HG02884 (cell line): ENCODE data around the gene AGAP1.

Source experiments
- ATAC-seq: cut with Tn5 transposase; IDR thresholded peaks from one replicate; pipeline ENCODE4 v1.9.1; 2021; ENCODE audit warnings: mild to moderate bottlenecking, moderate library complexity; ENCODE audit not compliant: unreplicated experiment

Gene AGAP1

DNA sequence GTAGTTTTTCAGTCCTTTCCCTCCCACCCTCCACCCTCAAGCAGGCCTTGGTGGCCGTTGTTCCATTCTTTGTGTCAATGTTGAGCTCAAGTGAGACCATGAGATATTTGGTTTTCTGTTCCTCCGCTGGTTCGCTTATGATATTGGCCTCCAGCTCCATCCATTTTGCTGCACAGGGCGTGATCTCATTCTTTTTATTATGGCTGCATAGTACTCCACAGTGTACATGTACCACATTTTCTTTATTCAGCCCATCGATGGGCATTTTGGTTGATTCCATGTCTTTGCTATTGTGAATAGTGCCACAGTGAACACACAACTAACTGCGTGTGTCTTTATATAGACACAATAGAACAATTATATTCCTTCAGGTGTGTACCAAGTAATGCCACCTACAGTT is 14.1 kb downstream of the AGAP1 start:
- ATAC-seq: no peak

DNA sequence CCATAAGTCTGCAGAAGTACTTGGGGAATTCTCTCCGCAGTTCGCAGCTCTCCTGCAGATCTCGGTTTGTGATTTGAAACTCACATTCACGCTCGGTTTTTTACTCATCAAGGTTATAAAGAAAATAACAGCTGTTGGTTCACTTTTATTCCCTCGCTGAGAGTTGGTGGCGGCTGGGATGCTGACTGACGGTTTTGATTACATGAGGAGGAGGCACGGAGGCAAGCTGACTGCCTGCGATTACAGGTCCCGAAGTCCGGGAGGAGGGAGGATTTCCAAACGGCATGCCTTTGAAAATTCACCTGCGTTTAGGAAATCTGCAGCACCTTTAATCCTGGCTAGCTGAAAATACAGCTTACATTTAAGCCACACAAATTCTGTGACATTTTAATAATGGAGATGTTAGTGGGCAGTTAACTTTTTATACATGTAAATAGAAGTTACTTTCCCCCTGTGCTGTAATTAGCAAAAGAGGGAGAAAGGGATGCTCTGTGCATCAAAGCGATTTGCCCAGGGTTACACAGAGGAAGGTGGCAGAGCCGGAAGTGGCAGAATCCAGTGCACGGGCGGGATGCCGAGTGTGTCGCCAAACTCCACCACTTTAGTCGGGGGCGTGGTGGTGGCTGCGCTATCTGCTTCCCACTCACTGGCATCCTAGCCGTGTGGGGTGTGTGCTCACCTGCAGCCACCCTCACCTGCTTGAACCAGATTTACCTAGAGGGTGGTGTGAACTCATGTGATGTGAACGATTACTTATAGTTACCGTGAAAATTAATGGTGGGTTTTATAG is 14.7 kb downstream of the AGAP1 start:
- ATAC-seq: no peak

DNA sequence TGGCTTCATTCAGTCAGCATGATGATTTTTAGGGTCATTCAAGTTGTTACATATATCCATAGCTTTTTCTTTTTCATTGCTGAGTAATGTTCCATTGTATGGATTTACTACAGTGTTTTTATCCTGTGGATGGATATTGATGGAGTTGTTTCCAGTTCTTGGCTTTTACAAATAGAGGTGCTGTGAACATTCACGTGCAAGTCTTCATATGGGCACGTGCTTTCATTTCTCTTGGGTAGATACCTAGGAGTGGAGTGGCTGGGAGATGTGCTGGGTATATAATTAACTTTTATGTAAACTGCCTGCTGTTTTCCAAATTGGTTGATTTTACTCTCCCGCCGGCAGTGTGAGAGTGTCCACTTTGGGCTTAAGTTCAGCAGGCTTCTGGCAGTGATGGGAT is 16.5 kb downstream of the AGAP1 start:
- no peak for ATAC-seq

DNA sequence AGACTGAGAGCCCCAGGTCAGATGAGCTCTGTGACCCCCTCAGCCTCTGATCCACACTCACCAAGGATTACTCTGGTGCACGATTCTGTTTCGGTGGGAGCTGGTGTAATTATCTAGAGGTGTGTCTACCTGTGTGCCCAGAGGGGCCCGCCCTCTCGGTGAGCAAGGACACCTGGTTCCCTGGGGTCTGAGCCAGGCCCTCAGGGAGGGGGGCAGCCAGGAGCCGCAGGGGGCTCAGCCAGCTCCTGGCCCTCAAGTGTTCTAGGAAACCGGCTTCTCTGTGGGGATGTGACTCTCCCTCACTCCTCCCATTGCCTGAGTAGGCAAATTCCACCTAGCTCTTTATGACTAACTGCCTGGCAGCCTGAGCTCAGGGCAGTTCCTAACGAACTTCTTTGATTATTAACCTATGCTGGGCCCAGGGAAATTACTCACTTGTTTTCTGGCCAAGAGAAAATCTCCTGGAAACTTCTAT is 17.4 kb downstream of the AGAP1 start:
- ATAC-seq: no peak

DNA sequence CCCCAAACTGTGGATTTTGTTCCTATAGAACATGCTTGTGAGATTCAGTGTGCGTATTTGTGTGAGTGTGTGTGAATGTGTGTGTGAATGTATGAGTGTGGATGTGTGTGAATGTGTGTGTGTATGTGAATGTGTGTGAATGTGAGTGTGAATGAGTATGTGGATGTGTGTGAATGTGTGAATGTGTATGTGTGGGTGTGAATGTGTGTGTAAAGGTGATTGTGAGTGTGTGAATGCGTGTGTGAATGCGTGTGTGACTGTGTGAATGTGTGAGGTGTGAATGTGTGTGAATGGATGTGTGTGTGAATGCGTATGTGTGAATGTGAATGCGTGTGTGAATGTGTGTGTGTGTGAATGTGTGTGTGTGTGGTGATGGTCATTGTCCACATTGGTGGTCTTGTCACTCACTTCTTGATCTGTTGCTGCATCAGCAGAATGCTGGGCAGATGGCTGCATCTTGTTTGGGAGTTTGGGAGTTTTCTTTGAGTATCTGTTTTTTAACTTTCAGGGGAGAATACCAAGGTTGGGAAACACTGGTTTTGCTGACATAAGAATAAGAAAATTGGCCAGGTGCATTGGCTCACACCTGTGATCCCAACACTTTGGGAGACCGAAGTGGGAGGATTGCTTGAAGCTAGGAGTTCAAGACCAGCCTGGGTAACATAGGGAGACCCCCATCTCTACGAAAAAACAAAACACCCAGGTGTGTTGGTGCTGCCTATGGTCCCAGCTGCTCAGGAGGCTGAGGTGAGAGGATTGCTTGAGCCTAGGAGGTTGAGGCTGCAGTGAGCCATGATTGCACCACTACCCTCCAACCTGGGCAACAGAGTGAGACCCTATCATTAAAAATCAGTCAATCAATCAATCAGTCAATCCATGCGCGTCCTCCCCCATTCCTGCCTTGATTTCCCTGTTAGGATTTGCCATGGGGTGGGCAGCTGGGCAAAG is 18.2 kb downstream of the AGAP1 start:
- ATAC-seq: no peak

DNA sequence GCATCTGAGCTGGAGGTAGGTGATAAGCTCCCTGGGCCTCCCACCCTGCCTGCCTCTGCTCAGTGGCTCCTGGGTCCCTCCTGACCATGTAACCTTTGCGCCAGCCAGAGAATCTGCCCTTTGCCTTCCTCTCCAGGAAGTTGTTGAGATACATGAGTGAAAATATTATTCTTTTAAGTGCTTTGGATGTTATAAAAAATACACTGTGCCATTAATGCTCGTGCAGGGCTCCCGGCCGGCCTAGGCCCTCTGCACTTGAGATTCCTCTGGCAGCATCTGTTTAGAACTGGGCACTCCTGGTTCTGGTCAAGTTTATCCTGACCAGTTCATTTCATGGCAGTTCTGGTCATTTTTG is 18.8 kb downstream of the AGAP1 start:
- no peak for ATAC-seq

DNA sequence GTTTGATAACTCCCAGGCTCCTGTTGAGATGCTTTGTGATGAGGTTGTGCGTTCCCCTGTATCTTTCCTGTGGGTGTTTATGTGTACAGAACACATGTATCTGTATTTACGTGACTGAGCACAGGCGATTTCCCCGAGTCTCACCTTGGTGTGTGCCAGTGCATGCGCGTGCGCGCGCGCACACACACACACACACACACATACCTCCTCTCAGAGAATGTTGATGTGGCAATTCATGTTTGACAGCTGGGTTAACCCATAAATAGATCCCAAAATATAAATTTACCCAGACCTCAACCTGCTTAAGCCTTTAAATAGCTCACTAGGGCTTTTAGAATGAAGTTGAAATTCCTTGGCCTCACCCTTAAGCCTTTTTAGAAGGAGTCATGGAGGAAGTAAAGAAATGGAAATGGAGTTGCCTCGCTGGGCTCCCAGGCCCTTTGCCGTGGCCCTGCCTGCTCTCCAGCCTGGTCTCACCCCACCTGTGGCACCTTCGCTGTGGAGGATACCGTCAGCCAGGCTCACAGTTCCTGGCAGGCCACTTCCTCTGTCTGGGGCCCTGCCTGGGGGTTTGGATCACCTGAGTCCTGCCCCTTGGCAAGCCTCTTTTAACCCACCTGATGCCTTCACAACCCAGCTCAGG is 20.3 kb downstream of the AGAP1 start:
- ATAC-seq: no peak

DNA sequence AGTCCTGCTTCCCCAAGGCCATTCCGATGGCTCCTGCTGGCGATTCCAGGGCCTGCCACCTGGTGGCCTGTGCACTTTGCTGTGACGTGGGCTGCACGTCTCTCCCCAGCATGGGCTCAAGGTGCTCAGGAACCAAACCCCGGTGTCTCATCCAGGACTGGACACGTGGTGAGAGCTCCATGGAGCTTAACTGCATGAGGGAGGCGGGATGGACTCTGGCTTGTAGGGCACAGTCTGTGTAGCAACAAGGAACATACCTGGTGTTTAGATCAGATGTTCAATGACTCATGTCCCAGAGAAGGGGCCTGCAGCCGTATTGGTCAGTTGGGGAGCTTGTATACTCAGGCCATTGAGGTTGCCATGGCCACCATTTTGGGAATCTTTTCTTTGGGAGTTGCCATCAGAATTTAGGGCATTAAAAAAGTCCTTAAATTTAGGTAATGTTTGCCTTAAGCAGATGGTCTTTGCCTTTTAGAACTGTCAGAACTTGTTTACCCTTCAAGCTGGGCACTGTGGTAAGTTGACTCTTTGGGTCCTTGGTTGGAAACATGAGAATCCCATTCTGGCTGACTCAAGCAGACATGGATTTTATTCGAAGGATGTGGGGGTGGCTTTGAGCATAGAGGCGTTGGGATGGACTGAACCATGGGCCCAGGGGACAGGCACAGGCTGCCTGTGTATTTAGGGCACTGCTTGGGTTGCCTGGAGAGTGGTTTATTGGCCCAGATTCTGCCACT is 21.0 kb downstream of the AGAP1 start:
- ATAC-seq: no peak

DNA sequence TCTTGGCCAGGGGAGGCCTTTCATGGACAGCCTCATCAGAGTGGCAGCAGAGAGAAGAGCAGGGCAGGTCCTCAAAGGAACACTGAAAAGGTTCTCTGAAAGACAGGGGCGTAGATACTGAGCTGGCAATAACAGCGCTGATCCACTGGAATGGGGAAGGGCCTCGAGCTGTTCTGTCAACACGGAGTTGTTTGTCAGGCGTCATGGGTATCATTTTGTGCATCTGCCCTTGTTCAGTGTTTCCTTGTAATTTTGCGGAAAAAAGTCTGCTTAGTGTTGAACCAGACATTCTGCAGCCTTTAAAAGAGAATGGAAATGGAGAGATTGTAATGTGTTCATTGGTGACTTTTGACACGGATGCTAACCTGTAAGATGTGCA is 21.5 kb downstream of the AGAP1 start:
- no peak for ATAC-seq

DNA sequence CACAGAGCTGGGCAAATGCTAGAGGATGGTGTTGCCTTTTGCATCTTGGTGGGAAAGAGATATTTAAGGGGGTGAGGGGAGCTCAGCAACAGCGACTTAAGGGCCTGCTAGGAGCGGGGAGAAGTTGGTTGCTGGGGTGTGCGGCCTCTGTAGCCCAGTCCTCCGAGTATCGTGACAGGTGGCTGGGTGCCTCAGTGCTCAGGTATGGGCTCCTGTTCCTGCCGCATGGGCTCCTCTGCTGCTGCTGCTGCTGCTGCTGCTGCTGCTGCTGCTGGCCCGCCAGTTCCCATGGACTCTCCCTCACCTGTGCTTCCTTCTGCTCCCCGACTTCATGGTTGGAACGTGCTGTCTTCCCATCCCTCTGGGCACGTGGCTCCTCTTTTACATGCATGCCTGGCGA is 22.0 kb downstream of the AGAP1 start:
- no peak for ATAC-seq

DNA sequence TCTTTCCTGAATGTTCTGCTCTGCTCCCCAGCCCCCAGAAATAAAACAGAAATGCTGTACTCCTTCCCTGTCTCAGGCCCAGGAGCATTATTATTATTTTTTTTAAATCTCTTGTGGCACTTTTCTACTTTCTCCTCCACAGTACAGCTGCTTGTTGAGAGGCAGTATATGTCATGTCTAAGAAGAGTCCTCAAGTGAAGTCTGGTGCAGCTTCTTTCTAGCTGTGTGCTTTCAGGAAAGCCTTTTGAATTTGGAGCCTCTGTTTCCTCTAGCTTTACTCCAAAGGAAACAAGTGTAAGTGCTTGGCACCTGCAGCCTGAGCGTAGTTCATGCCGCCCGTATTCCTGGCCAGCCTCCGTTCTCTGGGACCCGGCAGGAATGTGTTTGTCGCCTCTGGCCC is 22.4 kb downstream of the AGAP1 start:
- no peak for ATAC-seq

DNA sequence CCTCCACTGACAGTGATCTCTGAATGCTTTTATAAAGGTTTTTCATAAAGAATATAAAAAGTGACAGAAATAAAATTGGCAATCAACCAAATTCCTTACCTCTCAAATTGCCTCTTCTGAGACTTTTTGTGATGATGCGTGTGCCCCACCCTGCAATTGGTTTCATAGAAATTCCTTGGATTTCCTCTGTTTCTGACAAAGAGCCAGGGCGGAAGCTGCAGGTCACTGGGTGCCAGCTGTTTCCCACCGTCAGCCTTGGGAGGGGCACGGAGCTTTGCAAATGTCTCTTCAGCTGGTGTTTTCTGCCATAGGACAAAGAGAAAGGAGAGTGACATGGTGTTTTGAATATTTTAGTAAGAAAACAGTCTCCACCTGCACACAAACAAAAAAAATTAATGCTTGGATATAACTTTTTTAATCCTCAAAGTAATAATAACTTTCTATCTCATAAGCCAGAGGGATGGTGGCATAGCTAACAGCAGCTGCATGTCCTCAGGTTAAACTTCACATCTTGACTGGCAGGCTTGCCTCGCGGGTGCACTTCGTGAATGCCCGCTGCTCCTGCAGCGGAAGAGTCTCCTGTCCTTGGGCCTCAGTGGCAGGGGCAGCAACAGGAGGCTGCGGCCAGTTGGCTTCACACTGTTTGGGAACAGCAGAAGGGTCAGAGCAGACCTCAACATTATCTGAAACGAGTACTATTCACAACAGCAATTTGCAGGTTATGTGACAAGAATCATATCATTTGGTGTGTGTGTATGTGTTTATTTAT is 24.7 kb downstream of the AGAP1 start:
- ATAC-seq: no peak

DNA sequence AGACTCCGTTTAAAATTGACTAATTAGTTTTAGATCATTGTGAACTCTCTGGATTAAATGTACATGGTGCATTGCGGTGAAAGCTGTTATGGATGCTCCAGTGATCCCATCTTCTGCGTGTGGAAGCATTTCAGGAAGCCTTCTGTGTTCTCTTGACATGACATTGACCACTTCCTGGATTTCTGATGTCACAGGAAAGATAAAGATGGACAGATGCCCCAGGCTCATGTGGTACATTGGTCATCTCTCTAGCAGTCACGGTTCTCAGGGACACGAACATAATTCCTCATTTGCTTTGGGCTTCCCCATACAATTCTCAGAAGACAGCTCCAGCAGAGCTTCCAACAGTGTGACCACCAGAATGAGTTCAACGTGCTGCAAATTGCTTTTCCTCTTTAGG is 26.9 kb downstream of the AGAP1 start:
- no peak for ATAC-seq

DNA sequence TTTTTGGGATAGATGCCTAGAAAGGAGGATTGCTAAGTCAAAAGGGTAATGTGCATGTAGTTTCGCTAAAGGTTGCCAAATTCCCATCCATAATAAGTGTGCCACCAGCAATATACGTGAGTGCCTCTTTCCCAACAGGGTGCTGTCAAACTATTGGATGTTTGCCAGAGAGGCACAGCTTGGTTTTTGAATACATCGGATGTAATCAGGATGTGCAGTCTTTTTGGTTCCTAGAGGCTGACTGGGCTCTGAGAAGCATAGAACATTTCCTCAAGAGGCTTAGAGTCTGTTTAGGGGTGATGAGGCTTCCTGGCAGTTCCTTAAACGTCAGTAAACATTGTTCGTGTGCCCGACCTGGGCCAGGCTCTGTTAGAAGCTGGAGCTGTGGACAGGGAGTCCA is 28.0 kb downstream of the AGAP1 start:
- ATAC-seq: no peak

DNA sequence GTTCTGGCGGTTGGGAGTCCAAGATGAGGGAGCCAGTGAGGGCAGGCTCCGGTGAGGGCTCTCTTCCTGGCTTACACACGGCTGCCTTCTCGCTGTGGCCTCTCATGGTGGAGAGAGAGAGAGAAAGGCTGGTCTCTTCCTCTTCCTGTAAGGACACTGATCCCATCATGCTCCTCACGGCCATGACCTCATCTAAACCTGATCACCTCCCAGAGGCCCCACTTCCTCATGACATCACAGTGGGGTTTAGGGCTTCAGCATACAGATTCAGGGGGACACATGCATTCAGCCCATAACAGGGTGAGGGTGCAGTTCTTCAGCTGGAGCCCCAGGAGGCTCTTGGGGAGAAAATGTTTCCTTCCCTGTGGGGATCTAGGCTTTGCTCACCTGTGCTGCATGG is 29.2 kb downstream of the AGAP1 start:
- no peak for ATAC-seq

DNA sequence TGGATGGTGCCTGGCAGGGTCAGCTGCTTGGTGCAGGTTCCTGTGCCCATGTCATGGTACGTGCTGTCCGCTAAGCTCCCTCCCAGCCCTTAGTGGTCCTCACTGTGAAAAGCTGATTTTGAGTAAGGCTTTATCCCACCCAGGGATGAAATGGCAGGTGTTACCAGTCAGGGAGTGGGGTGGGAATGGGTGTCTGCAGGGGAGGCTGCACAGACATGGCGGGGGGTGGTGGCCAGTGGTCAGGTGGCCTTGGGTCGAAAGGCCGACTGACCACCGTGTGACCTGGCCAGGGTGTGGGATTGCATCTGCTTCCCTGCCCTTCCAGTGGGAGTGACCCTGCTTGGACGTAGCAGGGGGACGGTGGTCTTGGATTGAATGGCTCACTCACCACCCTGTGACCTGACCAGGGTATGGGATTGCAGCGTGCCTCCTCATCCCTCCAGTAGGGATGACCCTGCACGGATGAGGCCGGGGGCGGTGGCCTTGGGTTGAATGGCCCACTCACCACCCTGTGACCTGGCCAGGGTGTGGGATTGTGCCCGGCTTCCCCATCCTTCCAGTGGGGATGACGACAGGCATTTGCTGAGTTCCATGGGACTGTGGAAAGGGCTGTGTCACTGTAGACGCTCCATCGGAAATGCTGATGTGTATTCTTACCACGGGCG is 29.8 kb downstream of the AGAP1 start:
- no peak for ATAC-seq

DNA sequence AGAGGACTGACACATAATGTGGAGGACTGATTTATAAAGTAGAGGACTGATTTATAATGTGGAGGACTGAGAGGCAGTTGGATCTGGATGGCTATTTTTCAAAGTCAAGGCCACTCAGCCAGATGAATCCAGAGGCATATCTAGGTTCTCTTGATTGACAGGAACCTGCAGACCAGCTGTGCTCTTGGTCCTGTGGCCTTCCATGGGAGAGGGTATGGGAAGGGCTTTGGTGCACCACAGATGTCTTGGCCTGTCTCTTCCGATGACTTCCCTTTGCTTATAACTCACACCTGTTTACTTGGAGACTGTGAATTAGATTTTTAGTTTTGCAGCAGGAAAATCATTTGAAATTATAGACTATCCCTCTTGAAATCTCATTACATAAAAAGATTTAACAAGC is 32.3 kb downstream of the AGAP1 start:
- no peak for ATAC-seq

DNA sequence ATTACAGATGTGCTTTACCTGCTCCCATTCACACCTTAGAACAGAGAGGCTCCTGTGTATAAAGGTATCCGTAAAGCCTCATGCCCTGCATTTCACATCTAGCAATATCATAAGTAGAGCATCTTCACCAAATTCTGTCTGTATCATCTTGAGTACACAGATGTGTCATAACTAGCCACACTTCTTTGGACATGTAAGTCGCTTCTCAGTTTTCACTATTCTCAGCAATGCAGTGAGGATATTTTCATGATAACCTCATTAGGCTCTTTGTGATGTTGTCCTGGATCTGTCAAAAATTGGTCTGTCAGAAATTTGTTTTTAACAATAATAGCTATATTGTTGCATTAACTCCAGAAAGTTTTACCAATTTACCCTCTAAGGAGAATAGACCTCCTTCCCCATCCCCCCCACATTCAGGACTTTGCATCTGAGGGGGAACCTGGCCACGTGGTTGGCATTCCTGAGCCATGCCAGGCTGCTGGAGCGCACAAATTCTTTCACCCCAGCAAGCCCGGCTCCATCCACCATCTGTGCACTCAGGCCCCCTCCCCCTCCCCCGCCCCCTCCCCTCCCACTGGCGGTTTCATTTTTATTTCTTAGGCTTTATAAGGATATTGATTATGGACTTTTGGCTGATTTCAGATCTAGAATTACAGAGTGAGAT is 34.1 kb downstream of the AGAP1 start:
- ATAC-seq: no peak

DNA sequence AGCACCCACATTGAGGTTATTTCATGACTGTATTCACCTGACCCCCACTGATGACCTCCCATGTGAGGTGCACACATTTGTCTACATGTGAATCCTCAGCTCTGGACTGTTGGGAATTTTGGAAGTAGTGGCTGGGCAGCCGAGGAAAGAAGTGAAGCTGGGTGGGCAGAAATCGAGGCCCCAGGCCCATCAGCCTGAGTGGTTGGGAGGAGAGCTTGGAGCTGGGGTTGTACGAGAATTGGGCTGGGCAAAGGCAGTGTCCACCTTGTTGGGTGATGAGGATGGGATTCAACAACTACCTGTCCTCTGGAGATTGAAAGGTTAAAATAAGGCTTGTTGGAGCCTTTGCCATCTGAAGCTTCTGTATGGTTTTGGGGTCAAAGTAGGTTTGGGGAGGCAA is 35.8 kb downstream of the AGAP1 start:
- ATAC-seq: no peak
